Adipose tissue (tissue), 3 donors: ENCODE measurements around the gene UQCC3. TPM values are rescaled to one million over a fixed set of nuclear protein-coding genes. Genes with fewer than 3 reads are reported as not detected.
A peak's percentile ranks its signal among the peaks of the same experiment; 100 is the strongest.
"Not testable (repeated sequence)": the region's sequence is repeated elsewhere in the genome, so short reads cannot be mapped to it uniquely, and the experiment has no call there.

Experiments
- H3K27ac ChIP-seq: one replicate; pipeline ENCODE4 v1.5.1; 2013; ENCODE audit warnings: low read depth, low read length
- WGBS, 3 donors: extraction: QIAGEN DNeasy Blood & Tissue Kit; methylation state at CpG; one replicate each; pipeline ENCODE4 v1.1.7; 2013; 5-methylcytosine and 5-hydroxymethylcytosine counted together
- polyA plus RNA-seq, 3 donors: library from polyadenylated mRNA; stranded (reverse); fragments of 200-250 nt; gene quantifications; one replicate each; pipeline ENCODE4 v1.2.3, GENCODE V29; 2013
- donor health status: healthy with polysubstance abuse.
- donor health status: Bipolar disorder and iron deficiency.
- donor health status: healthy.

Gene UQCC3
- polyA plus RNA-seq, 3 donors, result 9.4 to 16.0 (median 10.2) TPM

DNA sequence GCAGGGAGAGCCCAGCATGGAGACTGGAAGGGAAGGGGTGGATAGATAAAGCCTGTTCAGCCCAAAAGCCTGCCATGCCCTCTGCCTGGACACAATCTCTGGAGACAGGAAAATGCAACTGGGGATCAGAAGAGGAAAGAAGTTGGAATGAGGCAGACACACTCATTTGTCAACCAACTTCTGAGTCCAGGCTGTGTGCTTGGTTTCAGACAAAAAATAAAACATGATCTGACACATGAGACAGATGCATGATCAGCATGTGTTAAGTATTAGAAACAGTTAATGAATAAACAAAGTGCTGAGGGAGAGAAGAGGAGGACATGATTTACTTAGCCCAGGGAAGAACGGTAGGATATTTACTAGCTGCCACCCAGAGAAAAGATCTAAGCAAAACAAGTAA is 17.0 kb downstream of the UQCC3 start:
- H3K27ac ChIP-seq, result no peak overlapping the region
- WGBS, 3 donors, result 16 to 61% (median 45%) methylated on average over 1 of the region's 1 CpG

DNA sequence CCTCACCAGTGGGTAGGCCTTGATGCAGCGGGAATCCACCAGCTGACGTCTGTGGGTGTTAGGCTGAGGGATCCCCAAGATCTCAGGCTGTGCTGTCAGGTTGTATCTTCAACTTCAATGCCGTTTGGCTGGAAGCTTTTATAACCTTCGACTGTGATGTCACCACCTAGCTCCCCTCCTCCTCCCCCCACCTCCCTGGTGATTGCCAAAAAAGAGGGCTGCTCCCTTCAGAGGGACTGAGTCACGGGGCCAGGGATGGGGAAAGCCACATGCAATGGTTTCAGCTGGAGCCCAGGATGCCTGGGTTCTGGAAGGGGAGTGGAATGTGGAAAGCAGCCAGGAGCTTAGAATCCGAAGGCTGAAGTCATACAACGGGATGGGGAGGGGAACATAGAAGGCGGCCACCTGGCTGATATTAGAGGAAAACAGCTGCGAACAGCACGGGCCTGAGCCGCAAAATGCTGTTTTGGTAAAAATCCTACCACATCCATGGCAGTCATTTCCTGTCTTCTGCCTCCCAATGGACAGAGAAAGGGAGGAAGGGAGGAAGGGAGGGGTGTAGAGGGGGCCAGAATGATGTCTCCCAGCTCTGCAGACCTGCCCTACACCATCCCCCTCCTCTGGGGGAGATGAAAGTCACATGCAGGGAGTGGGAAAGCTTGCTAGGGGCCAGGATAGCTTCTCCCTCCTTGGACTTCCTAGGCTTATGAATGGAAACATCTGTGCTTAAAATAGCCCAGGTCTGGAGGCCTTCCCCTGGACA is 18.1 kb downstream of the UQCC3 start, which contains the start of gene LRRN4CL:
Gene LRRN4CL (minus strand): TSS at position 110 of the 763 bp plus-strand sequence. CDS start 1,022 bp downstream, outside the sequence.
- H3K27ac ChIP-seq, result no peak within 1 kb of the TSS
- WGBS, 3 donors, result 44 to 46% (median 45%) methylated on average over 11 of the region's 11 CpGs

DNA sequence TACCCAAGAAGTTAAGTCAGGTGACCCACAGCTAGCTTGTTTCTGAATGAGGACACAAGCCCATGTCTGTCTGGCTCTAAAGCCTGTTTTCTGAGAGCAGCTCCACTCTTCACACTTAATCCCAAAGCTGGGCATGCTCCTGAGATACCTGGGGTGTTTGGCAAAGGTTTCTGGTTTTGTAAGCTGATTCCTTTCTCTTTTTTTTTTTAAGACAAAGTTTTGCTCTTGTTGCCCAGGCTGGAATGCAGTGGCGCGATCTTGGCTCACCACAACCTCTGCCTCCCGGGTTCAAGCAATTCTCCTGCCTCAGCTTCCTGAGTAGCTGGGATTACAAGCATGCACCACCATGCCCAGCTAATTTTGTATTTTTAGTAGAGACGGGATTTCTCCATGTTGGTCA is 22.2 kb downstream of the UQCC3 start:
- not testable (repeated sequence) for H3K27ac ChIP-seq
- WGBS, 3 donors, result 71 to 100% (median 90%) methylated on average over 3 to 4 of the region's 4 CpGs

- 39 to 55% (median 42%) methylated on average over 14 of the region's 14 CpGs for WGBS, 3 donors
- H3K27ac ChIP-seq, result no peak overlapping the region
Observed at GRCh38 chr11:62694455-62695167, 23.1 kb downstream of the UQCC3 start.

GRCh38 chr11:62702246-62702645 is 30.8 kb downstream of the UQCC3 start:
- 67 to 90% (median 71%) methylated on average over 8 to 11 of the region's 11 CpGs for WGBS, 3 donors

DNA sequence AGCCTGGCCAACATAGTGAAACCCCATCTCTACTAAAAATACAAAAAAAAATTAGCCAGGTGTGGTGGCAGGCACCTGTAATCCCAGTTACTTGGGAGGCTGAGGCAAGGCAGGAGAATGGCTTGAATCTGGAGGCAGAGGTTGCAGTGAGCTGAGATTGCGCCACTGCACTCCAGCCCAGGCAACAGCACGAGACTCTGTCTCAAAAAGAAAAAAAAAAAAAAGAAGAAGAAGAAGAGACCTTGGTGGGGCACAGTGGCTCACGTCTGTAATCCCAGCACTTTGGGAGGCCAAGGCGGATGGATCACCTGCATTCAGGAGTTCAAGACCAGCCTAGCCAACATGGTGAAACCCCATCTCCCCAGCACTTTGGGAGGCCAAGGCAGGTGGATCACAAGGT is 32.4 kb downstream of the UQCC3 start:
- not testable (repeated sequence) for H3K27ac ChIP-seq
- 73 to 100% (median 87%) methylated on average over 4 of the region's 4 CpGs for WGBS, 3 donors

More at GRCh38 chr11:62702246-62702645, 30.8 kb downstream of the UQCC3 start:
- no peak overlapping the region for H3K27ac ChIP-seq

DNA sequence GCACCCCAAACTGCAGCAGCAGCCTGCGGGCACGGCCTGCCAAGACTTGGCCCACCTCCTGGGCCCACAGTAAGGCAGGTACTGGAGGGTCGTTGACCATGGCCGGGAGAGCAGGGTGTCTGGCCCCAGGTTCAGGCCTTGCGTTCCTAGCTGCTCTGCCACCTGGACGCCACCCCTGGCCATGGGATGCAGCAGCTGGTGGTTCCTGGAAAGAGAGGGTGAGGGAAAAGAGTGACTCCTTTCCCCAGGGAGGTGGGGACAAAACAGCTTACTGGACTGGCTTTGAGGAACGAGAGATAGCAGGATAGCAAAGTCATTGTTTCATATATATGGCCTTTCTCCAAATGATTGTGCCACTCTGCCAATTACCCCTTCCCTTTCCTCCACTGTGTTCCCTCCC is 33.9 kb downstream of the UQCC3 start:
- H3K27ac ChIP-seq, result no peak overlapping the region
- WGBS, 3 donors, result 23 to 60% (median 56%) methylated on average over 7 of the region's 7 CpGs

DNA sequence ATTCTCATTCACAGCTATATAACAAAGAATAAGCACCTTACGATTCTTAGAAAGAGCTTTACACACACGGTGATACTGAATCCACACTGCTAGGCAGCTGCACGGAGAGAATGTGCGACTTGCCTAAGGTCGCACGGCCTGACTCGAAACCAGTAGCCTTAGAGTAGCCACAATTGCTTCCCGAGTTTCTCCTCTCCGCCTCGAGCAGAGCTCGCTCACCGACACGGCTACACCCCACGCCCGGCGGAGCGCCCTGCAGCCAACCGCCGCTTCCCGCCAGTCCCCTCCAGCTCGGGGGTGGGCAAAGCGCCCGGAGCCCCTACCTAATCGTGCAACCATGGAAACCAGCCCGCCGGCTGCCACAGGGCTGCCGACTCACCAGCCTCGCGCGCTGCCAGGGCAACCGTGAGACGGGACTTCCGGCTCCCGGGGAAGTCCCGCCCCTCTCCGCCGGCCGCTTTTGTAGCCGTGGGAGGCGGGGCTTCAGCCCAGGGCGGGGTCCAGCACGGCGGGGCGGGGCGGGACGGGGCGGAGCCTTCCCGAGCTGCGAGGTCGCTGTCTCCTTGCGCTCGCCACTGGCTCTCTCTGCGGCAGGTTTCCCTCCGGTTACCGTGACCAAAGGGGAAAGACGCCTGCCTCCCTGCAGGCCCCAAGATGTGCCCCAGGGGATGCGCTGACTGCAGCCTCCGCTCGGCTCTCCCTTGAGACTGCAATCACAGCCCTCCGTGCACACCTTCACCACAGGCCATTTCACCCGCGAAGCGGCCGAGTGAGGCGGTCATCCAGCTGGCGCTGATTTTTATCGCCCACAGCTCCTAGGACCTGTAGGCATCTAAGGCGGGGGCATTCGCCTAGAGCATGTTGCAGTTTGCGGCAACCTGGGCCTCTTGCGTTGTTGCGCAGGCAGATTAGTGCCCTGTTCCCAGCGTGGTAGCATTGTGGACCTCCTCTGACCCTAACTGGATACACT is 34.7 kb downstream of the UQCC3 start:
- 3 to 6% (median 6%) methylated on average over 58 to 73 of the region's 73 CpGs for WGBS, 3 donors
- H3K27ac ChIP-seq, result no peak overlapping the region

DNA sequence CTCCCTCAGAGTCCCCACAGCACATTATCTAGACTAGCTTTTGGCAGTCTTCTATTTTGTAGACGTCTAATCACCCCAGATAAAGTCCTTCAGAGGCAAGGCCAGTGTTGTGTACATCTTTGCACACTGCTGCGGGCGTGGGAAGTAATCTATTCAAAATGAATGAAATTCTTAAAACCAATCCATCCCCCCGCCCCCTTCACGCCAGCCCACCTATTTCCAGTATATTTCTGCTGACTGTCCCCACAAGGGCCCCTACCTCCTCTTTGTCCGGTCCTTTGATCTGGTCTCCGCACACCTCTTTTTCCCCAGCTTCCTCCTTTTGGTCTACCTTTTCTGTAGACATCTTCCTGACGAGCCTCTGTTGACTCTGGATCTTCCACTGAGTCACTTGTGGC is 35.4 kb downstream of the UQCC3 start:
- 55 to 87% (median 81%) methylated on average over 8 of the region's 8 CpGs for WGBS, 3 donors
- no peak overlapping the region for H3K27ac ChIP-seq

GRCh38 chr11:62707277-62707861 is 35.9 kb downstream of the UQCC3 start, which contains the start of the genes BSCL2 and GNG3:
BSCL2 (minus strand) TSS chr11:62707424; CDS start chr11:62707195, 229 bp downstream.
GNG3 (plus strand) TSS chr11:62707676; CDS start chr11:62708296, 620 bp downstream.
- no peak within 1 kb of the TSS for H3K27ac ChIP-seq
- WGBS, 3 donors, result 80 to 83% (median 81%) methylated on average over 10 of the region's 10 CpGs

DNA sequence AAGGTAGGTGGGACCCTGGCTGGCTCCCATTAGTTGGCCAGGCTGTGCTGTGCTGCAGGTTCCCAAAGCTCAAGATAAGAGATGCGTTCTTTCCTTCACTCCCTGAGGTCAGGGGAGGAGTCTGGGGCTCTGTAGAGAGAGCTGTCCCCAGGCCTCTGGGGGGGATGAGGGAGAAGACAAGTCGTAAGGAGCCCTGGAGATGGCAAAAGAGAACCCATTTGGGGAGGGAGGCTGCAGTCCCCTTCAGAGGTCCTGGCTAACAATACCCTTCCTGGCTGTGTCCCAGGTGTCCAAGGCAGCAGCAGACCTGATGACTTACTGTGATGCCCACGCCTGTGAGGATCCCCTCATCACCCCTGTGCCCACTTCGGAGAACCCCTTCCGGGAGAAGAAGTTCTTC is 36.9 kb downstream of the UQCC3 start:
- WGBS, 3 donors, result 68 to 82% (median 73%) methylated on average over 5 of the region's 5 CpGs
- H3K27ac ChIP-seq, result no peak overlapping the region

DNA sequence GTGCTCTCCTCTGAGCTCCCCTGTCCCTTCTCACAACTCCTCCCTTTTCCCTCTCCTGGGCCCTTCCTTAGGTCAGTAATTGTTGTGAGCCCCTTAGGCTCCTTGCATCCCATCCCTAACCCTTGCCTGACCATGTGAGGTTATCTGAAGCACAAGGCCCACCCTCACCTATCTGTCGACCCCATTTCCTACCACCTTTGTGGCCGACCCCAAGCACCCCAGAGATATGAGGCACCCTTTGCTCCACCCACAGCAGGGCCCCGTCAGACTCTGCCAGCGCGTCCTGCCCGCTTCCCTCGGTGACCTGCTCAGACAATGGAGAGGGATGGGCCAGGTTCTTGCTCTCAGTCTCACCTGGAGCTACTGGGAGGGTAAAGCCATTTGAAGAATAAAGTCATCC is 37.3 kb downstream of the UQCC3 start:
- WGBS, 3 donors, result 2 to 6% (median 4%) methylated on average over 7 of the region's 7 CpGs
- H3K27ac ChIP-seq, result no peak overlapping the region

DNA sequence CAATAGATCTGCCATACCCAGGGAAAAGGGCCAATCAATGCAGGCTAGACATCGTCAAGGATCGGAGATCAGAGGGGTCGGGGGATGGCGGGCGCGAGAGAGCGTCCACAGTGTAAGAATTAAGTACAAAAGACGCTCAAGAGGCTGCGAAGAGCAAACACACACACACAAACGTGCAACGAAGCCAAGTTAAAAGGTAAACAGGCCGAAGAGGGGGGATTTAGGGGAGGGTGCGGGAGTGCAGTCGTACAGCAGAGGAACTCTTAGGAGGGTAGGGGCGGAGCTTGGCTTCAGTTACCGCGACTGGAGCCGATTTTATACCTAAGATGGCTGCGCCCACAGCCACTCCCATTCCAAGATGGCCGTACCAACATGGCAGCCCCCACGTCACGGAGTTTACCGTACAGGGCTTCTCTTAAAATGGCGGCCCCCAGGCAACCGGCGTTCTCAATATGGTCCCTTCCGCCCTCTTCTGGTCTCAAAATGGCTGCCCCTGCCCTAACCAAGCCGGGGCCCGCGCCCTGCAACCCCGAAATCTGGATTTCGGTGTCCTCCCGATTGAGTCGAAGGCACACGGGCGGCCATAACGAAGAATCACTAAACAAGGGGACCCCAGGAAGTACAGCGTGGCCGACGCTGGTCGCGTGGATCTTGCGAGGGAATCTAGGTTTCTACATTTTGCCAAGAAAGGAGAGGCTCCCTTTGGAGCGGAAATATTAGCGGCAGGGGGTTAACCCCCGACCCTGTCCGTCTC is 38.0 kb downstream of the UQCC3 start:
- WGBS, 3 donors, result 0 to 5% (median 1%) methylated on average over 47 of the region's 47 CpGs

DNA sequence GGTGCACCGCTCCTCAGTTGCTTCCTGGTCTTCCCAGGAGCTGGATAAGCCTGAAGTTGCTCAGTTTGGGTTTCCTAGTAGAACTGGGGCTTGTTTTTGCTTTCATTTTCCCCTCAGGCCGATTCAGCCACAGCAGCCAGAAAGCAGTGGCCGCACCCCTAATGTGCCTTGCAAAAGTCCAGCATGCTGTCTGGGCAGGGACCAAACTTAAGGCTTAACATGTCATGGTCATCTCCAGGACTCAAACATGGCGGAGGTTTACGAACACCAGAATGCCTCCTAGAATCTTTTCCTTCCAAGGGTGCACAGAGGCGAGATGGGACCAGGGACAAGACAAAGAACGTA is 38.5 kb downstream of the UQCC3 start:
- WGBS, 3 donors, result 50 to 70% (median 51%) methylated on average over 7 of the region's 7 CpGs
- peak overlapping the region; percentile 80 for H3K27ac ChIP-seq

More for the DNA sequence above, 38.0 kb downstream of the UQCC3 start:
- peak overlapping the region; percentile 80 for H3K27ac ChIP-seq

GRCh38 chr11:62712276-62712812 is 40.9 kb downstream of the UQCC3 start:
- H3K27ac ChIP-seq, result no peak overlapping the region
- WGBS, 3 donors, result 39 to 84% (median 79%) methylated on average over 6 of the region's 6 CpGs

GRCh38 chr11:62712861-62713260 is 41.4 kb downstream of the UQCC3 start:
- WGBS, 3 donors, result 20 to 63% (median 57%) methylated on average over 3 of the region's 3 CpGs
- H3K27ac ChIP-seq, result no peak overlapping the region

DNA sequence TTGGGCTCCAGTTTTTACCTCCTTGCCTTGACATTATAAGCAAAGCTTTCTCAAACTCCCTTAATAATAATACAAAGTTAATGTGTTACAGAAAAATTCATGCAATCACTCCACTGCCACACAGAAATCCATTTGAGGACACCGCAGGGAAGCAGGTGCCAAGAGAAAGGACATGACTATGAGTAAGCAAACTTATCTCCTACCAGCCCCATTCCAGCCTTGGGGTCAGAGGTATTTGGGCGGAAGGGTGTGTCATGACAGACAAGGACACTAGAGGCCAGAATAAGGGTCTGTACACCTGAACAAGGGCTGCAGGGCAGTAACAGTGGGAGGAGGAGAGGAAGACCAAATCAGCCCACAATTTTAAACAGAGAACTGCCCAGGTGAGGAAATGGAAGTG is 41.9 kb downstream of the UQCC3 start:
- WGBS, 3 donors, result 30 to 93% (median 90%) methylated on average over 2 of the region's 2 CpGs
- no peak overlapping the region for H3K27ac ChIP-seq
